ENCODE results near the gene SGCA.

SGCA gene

DNA sequence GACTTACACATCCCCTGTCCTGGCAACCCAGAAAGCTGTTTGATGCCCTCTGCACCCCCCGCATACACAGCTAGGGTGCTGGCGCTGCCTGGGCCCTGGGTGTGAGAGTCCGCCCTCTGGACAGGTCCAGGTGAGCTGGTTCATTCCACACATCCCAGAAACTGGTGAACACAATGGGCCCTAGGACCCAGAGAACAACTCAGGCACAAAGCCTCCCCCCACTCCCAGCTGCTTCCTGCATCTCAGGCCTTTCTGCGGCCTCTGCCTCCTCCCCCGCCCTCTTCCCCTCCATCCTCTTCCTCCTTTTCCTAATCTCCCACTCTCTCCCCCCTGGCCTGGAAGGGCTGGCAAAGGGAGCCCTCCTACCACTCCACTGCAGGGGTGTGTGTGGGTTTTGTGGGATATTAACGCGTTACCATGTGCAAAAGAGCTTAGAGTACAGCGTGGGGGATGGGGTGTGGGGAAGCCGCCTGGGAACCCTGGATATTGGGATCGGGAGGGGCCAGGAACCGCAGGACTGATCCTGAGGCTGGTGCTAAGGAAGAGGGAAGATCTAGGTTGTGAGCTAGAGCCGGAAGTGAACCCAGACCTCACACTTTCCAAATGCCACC lies 13.8 kb upstream of the SGCA start:
- TF ChIP-seq, protein P1, sequence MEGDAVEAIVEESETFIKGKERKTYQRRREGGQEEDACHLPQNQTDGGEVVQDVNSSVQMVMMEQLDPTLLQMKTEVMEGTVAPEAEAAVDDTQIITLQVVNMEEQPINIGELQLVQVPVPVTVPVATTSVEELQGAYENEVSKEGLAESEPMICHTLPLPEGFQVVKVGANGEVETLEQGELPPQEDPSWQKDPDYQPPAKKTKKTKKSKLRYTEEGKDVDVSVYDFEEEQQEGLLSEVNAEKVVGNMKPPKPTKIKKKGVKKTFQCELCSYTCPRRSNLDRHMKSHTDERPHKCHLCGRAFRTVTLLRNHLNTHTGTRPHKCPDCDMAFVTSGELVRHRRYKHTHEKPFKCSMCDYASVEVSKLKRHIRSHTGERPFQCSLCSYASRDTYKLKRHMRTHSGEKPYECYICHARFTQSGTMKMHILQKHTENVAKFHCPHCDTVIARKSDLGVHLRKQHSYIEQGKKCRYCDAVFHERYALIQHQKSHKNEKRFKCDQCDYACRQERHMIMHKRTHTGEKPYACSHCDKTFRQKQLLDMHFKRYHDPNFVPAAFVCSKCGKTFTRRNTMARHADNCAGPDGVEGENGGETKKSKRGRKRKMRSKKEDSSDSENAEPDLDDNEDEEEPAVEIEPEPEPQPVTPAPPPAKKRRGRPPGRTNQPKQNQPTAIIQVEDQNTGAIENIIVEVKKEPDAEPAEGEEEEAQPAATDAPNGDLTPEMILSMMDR (IDR thresholded peaks at IDR 0.05; ENCODE audit: borderline replicate concordance, insufficient read depth, low read depth, low read length), result no peak
- peak overlapping the region; percentile 65 for H3K4me3 ChIP-seq (ENCODE audit: low read depth, low read length)

DNA sequence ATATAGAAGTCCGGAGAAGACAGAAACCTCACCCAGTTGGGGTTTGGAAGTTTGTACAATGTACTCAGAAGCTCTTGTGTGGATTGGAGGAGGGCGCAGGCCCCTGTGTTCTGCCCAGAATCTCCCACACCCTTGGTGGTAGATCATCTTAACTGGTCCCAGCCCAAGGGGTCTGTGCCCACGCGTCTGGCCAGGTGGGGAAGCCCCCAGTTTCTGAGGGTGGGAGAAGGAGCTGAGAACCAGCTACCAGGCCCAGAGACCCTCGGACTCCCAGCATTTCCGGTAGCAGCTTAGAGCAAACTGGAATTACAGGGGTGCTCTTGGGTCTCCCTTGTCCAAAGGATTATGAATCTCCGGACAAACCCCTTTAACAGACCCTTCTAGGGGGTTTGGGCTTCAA lies 13.1 kb upstream of the SGCA start:
- no peak overlapping the region for H3K4me3 ChIP-seq (ENCODE audit: low read depth, low read length)

DNA sequence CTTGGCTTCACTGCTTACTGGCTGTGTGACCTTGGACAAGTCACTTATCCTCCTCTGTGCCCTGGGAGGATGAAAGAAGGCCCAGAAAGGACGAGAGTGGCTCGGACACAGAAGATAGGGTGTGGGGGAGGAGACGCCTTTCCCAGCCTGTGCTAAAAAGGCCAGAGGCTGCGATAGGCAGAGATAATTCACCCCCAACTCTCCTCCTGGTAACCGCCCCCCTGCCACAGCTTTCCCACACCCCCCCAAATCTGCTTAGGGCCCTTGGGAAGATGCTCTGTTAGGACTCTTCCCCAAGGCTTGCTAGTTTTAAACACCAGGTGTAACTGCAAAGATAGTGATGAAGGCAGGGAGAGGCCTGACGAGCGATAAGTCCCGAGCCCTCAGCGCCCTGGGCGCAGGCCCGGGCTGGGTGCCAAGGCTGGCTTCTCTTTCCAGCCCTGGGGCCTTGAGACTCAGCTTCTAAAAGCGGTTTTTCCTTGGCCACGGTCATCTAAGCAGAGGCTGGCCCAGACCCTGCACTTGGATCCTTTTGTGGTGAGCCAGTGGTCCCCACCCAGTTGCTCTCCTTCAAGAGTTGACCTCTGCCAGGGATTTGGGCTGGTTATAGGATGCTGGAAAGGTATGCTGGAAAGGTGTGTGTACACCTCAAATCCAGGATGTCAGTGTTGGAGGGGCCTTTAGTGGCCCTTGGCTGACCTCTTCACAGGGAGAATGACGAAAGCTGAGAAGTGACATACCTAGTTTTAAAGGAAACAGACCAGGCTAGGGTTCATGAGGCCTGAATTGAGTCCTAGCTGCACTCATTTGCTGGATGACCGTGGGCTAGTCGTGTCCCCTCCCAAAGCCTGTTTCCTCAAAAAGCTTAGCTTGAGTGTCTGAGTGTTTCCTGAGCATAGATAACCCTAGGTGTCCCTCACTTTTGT lies 11.9 kb upstream of the SGCA start:
- TF ChIP-seq, protein P1 (IDR thresholded peaks at IDR 0.05; ENCODE audit: borderline replicate concordance, insufficient read depth, low read depth, low read length), result no peak
- H3K4me3 ChIP-seq (ENCODE audit: low read depth, low read length), result no peak overlapping the region

More for the DNA sequence above, 13.1 kb upstream of the SGCA start:
- TF ChIP-seq, protein P1 (IDR thresholded peaks at IDR 0.05; ENCODE audit: borderline replicate concordance, insufficient read depth, low read depth, low read length), result no peak

DNA sequence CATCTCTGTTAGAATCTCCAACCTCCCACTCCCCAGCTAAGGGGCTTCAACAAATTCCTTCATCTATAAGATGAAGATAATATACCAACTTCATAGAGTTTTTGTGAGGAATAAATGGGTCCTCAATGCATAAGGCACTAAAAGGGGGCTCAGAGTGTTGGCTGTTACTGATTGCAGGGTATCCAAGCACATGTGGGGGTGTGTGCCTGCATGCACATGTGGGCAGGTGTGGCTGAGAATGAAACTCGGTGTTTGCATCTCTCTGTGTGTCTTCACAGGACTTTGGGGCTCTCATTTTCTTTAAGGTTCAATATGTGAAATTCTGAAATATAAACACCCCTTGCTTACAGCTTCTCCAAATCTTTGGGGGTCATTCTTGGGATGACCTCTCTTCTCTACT lies 11.2 kb upstream of the SGCA start:
- TF ChIP-seq, protein P1 (IDR thresholded peaks at IDR 0.05; ENCODE audit: borderline replicate concordance, insufficient read depth, low read depth, low read length), result no peak
- no peak overlapping the region for H3K4me3 ChIP-seq (ENCODE audit: low read depth, low read length)

DNA sequence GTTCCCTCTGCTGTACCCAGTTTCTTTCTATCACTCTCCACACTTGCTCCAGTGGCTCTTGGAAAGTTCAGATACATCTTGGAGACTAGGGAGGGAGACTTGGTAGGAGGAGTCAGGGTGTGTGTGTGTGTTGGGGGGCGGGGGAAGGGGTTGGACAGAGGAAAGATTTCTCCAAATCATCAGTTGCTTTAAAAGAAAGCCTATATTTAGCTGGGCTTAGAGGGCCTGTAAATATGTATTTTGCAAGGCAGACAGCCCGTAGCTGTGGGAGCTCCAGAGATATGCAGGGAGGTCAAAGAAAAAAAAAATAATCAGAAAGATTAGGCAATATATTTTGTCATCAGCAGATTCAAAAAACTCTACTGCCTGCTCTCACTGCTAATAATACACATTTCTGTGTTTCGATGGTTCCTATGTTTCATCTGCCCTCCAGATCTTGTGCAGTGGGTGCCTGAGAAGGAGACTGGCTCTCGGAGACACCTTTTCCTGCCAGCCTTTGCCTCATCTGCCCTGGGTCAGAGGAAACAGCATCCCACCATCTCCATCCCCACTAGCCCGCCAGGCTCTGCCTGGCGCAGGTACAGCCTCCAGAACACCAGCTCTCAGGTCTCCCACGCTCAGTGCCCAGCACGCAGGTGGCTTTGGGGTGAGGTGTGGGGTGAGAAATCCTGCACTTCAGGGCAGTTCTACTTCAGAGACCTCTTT lies 10.5 kb upstream of the SGCA start:
- H3K4me3 ChIP-seq (ENCODE audit: low read depth, low read length), result no peak overlapping the region

DNA sequence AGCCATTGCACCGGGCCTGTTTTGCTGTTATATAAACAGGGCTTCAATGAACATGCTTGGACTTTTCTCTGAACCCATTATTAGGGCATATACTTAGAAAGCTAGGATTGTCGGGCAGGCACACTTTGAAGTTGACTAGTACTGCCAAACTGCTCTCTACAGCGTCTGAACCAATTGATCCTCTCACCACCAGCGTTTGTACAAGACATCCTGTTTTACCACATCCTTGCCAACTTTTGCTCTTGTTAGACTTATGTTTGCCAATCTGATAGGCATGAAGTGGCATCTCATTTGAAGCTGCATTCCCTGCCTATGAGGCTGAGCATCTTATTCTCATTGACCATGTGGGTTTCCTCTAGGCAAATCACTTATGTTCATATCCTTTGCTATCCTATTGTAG lies 7.9 kb upstream of the SGCA start:
- H3K4me3 ChIP-seq (ENCODE audit: low read depth, low read length), result no peak overlapping the region
- TF ChIP-seq, protein P1 (IDR thresholded peaks at IDR 0.05; ENCODE audit: borderline replicate concordance, insufficient read depth, low read depth, low read length), result no peak

More for the DNA sequence above, 10.5 kb upstream of the SGCA start:
- TF ChIP-seq, protein P1 (IDR thresholded peaks at IDR 0.05; ENCODE audit: borderline replicate concordance, insufficient read depth, low read depth, low read length), result no peak

Data from GM12875 (cell line).